ENCODE measurements around the gene SHISA5. TPM values are rescaled to one million over a fixed set of nuclear protein-coding genes. Genes with fewer than 3 reads are reported as not detected.

The SHISA5 gene
- total RNA-seq, 1 donor from 2014 or later: 333 TPM

GRCh38 chr3:48419597-48419996 is 84.4 kb downstream of the SHISA5 start:
- Mint-ChIP-seq H3K36me3 (ENCODE audit: low read depth, unreplicated experiment) (peaks cover 14% of the 10 kb centered on the region), H3K27ac (ENCODE audit: unreplicated experiment) (no peak overlapping the region), H3K4me1 (ENCODE audit: low read depth, unreplicated experiment) (peaks cover 3% of the 10 kb centered on the region), H3K9me3 (ENCODE audit: unreplicated experiment) (no peaks in the 10 kb centered on the region), H3K27me3 (ENCODE audit: low read depth, unreplicated experiment) (no peaks in the 10 kb centered on the region), H3K4me3 (ENCODE audit: unreplicated experiment) (no peak overlapping the region)
- TF ChIP-seq EZH2 (IDR thresholded peaks at IDR 0.05; ENCODE audit: insufficient read depth, low read length): no peak
- TF ChIP-seq CTCF (IDR thresholded peaks at IDR 0.05; ENCODE audit: insufficient read depth, low read depth, low read length): no peak
- peaks cover 60% of the 10 kb centered on the region for H4K20me1 ChIP-seq (ENCODE audit: insufficient read depth, low read length)
- H3K79me2 ChIP-seq (ENCODE audit: insufficient read depth, low read length): peaks cover 9% of the 10 kb centered on the region
- no peaks in the 10 kb centered on the region for H3K27me3 ChIP-seq (ENCODE audit: insufficient read depth, low read length)
- no peak overlapping the region for H3K9ac ChIP-seq (ENCODE audit: low read length)
- no peak overlapping the region for H3K27ac ChIP-seq (ENCODE audit: low read depth, low read length)
- H3K9me3 ChIP-seq (ENCODE audit: insufficient read depth, low read depth, low read length): no peaks in the 10 kb centered on the region
- DNase-seq (ENCODE audit: low read depth) (no peak), FAIRE-seq (no peak)
- no peaks in the 10 kb centered on the region for H3K4me1 ChIP-seq (ENCODE audit: insufficient read depth, low read length)
- no peak overlapping the region for H3K4me3 ChIP-seq (ENCODE audit: insufficient read depth, low read depth, low read length)
- no peaks in the 10 kb centered on the region for H3K36me3 ChIP-seq (ENCODE audit: insufficient read depth, low read length)
- H2AFZ ChIP-seq (ENCODE audit: low read depth, low read length): no peak overlapping the region
- no peak overlapping the region for H3K4me2 ChIP-seq (ENCODE audit: low read length)

GRCh38 chr3:48419149-48419548 is 84.8 kb downstream of the SHISA5 start:
- no peak for TF ChIP-seq EZH2 (IDR thresholded peaks at IDR 0.05; ENCODE audit: insufficient read depth, low read length)
- TF ChIP-seq CTCF (IDR thresholded peaks at IDR 0.05; ENCODE audit: insufficient read depth, low read depth, low read length): no peak
- Histone ChIP-seq H3K79me2 (ENCODE audit: insufficient read depth, low read length) (peaks cover 7% of the 10 kb centered on the region), H3K4me2 (ENCODE audit: low read length) (no peak overlapping the region), H4K20me1 (ENCODE audit: insufficient read depth, low read length) (peaks cover 55% of the 10 kb centered on the region), H3K27ac (ENCODE audit: low read depth, low read length) (no peak overlapping the region), H3K36me3 (ENCODE audit: insufficient read depth, low read length) (no peaks in the 10 kb centered on the region), H3K4me1 (ENCODE audit: insufficient read depth, low read length) (no peaks in the 10 kb centered on the region), H3K9ac (ENCODE audit: low read length) (no peak overlapping the region), H2AFZ (ENCODE audit: low read depth, low read length) (no peak overlapping the region), H3K4me3 (ENCODE audit: insufficient read depth, low read depth, low read length) (no peak overlapping the region), H3K9me3 (ENCODE audit: insufficient read depth, low read depth, low read length) (no peaks in the 10 kb centered on the region), H3K27me3 (ENCODE audit: insufficient read depth, low read length) (no peaks in the 10 kb centered on the region)
- H3K27me3 Mint-ChIP-seq (ENCODE audit: low read depth, unreplicated experiment): no peaks in the 10 kb centered on the region
- peaks cover 16% of the 10 kb centered on the region for H3K36me3 Mint-ChIP-seq (ENCODE audit: low read depth, unreplicated experiment)
- H3K27ac Mint-ChIP-seq (ENCODE audit: unreplicated experiment): no peak overlapping the region
- H3K9me3 Mint-ChIP-seq (ENCODE audit: unreplicated experiment): no peaks in the 10 kb centered on the region
- no peak for DNase-seq (ENCODE audit: low read depth)
- FAIRE-seq: no peak
- H3K4me3 Mint-ChIP-seq (ENCODE audit: unreplicated experiment): no peak overlapping the region
- peaks cover 2% of the 10 kb centered on the region for H3K4me1 Mint-ChIP-seq (ENCODE audit: low read depth, unreplicated experiment)

GRCh38 chr3:48418651-48419050 is 85.3 kb downstream of the SHISA5 start:
- Histone ChIP-seq H4K20me1 (ENCODE audit: insufficient read depth, low read length) (peaks cover 51% of the 10 kb centered on the region), H3K9me3 (ENCODE audit: insufficient read depth, low read depth, low read length) (no peaks in the 10 kb centered on the region), H3K9ac (ENCODE audit: low read length) (no peak overlapping the region), H2AFZ (ENCODE audit: low read depth, low read length) (no peak overlapping the region), H3K4me1 (ENCODE audit: insufficient read depth, low read length) (no peaks in the 10 kb centered on the region), H3K4me2 (ENCODE audit: low read length) (no peak overlapping the region), H3K27me3 (ENCODE audit: insufficient read depth, low read length) (no peaks in the 10 kb centered on the region), H3K79me2 (ENCODE audit: insufficient read depth, low read length) (peaks cover 7% of the 10 kb centered on the region), H3K36me3 (ENCODE audit: insufficient read depth, low read length) (no peaks in the 10 kb centered on the region), H3K27ac (ENCODE audit: low read depth, low read length) (no peak overlapping the region), H3K4me3 (ENCODE audit: insufficient read depth, low read depth, low read length) (no peak overlapping the region)
- FAIRE-seq (no peak), DNase-seq (ENCODE audit: low read depth) (no peak)
- Mint-ChIP-seq H3K36me3 (ENCODE audit: low read depth, unreplicated experiment) (peaks cover 20% of the 10 kb centered on the region), H3K9me3 (ENCODE audit: unreplicated experiment) (no peaks in the 10 kb centered on the region), H3K27ac (ENCODE audit: unreplicated experiment) (no peak overlapping the region), H3K4me1 (ENCODE audit: low read depth, unreplicated experiment) (peaks cover 2% of the 10 kb centered on the region), H3K4me3 (ENCODE audit: unreplicated experiment) (no peak overlapping the region), H3K27me3 (ENCODE audit: low read depth, unreplicated experiment) (no peaks in the 10 kb centered on the region)
- TF ChIP-seq EZH2 (IDR thresholded peaks at IDR 0.05; ENCODE audit: insufficient read depth, low read length): no peak
- TF ChIP-seq CTCF (IDR thresholded peaks at IDR 0.05; ENCODE audit: insufficient read depth, low read depth, low read length): no peak

Measured in astrocyte (in vitro differentiated cells and primary cell).